Measurements from ENCODE around the gene USP11. TPM values are rescaled to one million over a fixed set of nuclear protein-coding genes. Genes with fewer than 3 reads are reported as not detected.

USP11 gene
- total RNA-seq, 1 donor from 2014 or later: 190 TPM

DNA sequence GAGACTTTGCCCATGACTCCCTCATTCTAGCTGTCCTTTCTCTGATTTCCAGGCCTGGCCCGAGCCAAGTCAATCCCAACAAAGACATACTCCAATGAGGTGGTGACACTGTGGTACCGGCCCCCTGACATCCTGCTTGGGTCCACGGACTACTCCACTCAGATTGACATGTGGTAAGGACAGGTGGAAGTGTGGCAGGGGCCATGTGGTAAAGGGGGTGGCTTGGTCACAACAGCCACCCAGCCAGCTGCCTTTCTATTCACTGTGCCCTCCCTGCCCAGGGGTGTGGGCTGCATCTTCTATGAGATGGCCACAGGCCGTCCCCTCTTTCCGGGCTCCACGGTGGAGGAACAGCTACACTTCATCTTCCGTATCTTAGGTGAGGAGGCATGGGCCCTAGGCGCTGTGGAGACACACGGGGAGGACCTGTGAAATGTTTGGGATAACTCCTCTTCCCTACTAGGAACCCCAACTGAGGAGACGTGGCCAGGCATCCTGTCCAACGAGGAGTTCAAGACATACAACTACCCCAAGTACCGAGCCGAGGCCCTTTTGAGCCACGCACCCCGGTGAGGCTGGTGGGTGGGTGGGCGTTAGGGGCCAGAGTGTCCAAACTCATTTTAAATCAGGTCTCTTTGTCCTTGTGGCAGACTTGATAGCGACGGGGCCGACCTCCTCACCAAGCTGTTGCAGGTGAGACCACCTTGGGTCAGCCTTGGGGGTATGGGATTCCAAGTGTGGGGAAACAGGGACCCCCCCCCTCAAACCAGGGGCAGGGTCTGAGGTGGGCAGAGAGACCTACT is 6.1 kb upstream of the USP11 start:
- no peak overlapping the region for H3K27ac Mint-ChIP-seq (ENCODE audit: unreplicated experiment)
- no peak for DNase-seq
- TF ChIP-seq, protein P1, sequence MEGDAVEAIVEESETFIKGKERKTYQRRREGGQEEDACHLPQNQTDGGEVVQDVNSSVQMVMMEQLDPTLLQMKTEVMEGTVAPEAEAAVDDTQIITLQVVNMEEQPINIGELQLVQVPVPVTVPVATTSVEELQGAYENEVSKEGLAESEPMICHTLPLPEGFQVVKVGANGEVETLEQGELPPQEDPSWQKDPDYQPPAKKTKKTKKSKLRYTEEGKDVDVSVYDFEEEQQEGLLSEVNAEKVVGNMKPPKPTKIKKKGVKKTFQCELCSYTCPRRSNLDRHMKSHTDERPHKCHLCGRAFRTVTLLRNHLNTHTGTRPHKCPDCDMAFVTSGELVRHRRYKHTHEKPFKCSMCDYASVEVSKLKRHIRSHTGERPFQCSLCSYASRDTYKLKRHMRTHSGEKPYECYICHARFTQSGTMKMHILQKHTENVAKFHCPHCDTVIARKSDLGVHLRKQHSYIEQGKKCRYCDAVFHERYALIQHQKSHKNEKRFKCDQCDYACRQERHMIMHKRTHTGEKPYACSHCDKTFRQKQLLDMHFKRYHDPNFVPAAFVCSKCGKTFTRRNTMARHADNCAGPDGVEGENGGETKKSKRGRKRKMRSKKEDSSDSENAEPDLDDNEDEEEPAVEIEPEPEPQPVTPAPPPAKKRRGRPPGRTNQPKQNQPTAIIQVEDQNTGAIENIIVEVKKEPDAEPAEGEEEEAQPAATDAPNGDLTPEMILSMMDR (IDR thresholded peaks at IDR 0.05; ENCODE audit: partially characterized antibody, unreplicated experiment): no peak
- no peaks in the 10 kb centered on the region for H3K27me3 Mint-ChIP-seq (ENCODE audit: unreplicated experiment)
- H3K4me3 Mint-ChIP-seq (ENCODE audit: unreplicated experiment): no peak overlapping the region
- no peaks in the 10 kb centered on the region for H3K4me1 Mint-ChIP-seq (ENCODE audit: low read depth, unreplicated experiment)
- H3K9me3 Mint-ChIP-seq (ENCODE audit: unreplicated experiment): peaks cover 5% of the 10 kb centered on the region
- no peaks in the 10 kb centered on the region for H3K36me3 Mint-ChIP-seq (ENCODE audit: unreplicated experiment)

DNA sequence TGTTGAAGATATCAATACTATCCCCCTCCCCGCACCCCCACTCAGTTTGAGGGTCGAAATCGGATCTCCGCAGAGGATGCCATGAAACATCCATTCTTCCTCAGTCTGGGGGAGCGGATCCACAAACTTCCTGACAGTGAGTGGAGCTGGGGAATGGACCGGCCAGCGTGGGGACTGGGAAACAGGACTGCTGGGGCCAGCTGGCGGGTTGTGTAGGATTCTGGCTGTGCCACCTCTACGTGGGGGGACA is 5.5 kb upstream of the USP11 start:
- Mint-ChIP-seq H3K4me3 (ENCODE audit: unreplicated experiment) (no peak overlapping the region), H3K36me3 (ENCODE audit: unreplicated experiment) (no peaks in the 10 kb centered on the region), H3K4me1 (ENCODE audit: low read depth, unreplicated experiment) (no peaks in the 10 kb centered on the region), H3K9me3 (ENCODE audit: unreplicated experiment) (peaks cover 5% of the 10 kb centered on the region), H3K27ac (ENCODE audit: unreplicated experiment) (no peak overlapping the region), H3K27me3 (ENCODE audit: unreplicated experiment) (no peaks in the 10 kb centered on the region)
- DNase-seq: no peak
- TF ChIP-seq, protein P1 (IDR thresholded peaks at IDR 0.05; ENCODE audit: partially characterized antibody, unreplicated experiment): no peak

DNA sequence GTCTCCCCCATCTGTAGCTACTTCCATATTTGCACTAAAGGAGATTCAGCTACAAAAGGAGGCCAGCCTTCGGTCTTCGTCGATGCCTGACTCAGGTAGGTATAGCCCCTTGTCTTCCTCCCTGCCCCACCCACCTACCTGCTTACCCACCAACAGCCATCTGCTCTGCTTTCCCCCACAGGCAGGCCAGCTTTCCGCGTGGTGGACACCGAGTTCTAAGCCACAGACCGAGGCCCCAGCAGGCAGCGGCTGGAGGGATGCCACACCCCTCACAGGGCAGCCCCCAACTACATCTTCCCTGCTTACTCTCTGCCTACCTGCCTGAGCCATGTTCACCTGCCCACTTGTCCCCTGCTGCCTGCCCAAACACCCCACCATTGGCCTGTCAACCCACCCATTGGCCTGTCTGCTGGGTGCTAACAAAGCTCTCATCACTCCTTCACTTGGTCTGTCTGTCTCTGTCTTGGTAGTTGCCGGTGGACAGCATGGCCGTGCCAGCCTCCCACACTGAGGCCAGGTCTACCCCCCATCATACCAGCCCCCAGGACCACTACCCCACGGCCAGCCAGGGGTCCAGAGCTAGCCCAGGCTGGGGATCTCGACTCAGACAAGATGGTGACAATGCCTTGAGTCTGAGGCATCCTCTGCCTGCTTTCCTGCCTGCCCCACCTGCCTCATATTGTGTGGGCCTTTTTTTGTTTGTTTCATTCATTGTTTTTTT is 4.1 kb upstream of the USP11 start:
- Mint-ChIP-seq H3K4me1 (ENCODE audit: low read depth, unreplicated experiment) (no peaks in the 10 kb centered on the region), H3K9me3 (ENCODE audit: unreplicated experiment) (peaks cover 7% of the 10 kb centered on the region), H3K36me3 (ENCODE audit: unreplicated experiment) (no peaks in the 10 kb centered on the region)

DNA sequence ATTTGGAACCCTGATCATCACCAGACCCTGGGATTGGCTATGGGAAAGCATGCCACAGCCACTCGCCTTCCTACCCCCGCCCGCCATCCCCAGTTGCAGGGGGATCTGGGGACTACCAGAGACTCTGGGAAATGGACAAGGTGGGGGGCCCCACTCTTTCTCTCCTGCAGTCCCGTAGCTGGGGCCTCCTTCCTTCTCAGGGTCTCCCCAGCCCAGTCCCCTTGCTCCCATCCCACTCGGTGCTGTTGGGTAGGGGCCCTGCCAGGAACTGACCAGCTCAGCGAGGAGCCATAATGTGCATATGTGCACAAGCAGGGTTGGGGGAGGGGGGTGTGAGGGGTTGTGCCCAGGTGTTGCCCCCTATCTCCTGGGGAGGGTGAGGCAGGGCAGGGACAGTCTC is 3.4 kb upstream of the USP11 start:
- no peak overlapping the region for H3K27ac Mint-ChIP-seq (ENCODE audit: unreplicated experiment)

More for the DNA sequence above, 4.1 kb upstream of the USP11 start:
- Mint-ChIP-seq H3K27me3 (ENCODE audit: unreplicated experiment) (peaks cover 3% of the 10 kb centered on the region), H3K4me3 (ENCODE audit: unreplicated experiment) (no peak overlapping the region), H3K27ac (ENCODE audit: unreplicated experiment) (no peak overlapping the region)
- TF ChIP-seq, protein P1 (IDR thresholded peaks at IDR 0.05; ENCODE audit: partially characterized antibody, unreplicated experiment): no peak
- DNase-seq: no peak

More for the DNA sequence above, 3.4 kb upstream of the USP11 start:
- TF ChIP-seq, protein P1 (IDR thresholded peaks at IDR 0.05; ENCODE audit: partially characterized antibody, unreplicated experiment): no peak
- Mint-ChIP-seq H3K36me3 (ENCODE audit: unreplicated experiment) (no peaks in the 10 kb centered on the region), H3K4me3 (ENCODE audit: unreplicated experiment) (no peak overlapping the region), H3K9me3 (ENCODE audit: unreplicated experiment) (peaks cover 7% of the 10 kb centered on the region), H3K27me3 (ENCODE audit: unreplicated experiment) (peaks cover 3% of the 10 kb centered on the region), H3K4me1 (ENCODE audit: low read depth, unreplicated experiment) (no peaks in the 10 kb centered on the region)
- DNase-seq: no peak

Measured in glutamatergic neuron (in vitro differentiated cells).